Measurements from ENCODE around the gene ENPP3. TPM values are rescaled to one million over a fixed set of nuclear protein-coding genes. Genes with fewer than 3 reads are reported as not detected.

Gene ENPP3
- total RNA-seq, 1 donor from 2014 or later: 0.40 TPM

Other genes starting within 250 kb of the ENPP3 start
- gene ARG1, start 64.1 kb upstream of the ENPP3 start, total RNA-seq: not detected in 2 replicates
- gene MED23, start 9.1 kb upstream of the ENPP3 start, total RNA-seq: 24.4 and 35.1 TPM in 2 replicates
- gene OR2A4, start 64.1 kb downstream of the ENPP3 start, total RNA-seq: not detected in 2 replicates
- not detected in 2 replicates for gene CTAGE9, start 73.7 kb downstream of the ENPP3 start, total RNA-seq
- gene ENPP1, start 170.7 kb downstream of the ENPP3 start, total RNA-seq: 0.22 and 0.40 TPM in 2 replicates

All from lung microvascular endothelial cell (primary cell).